ENCODE measurements around the gene TMEM202. TPM values are rescaled to one million over a fixed set of nuclear protein-coding genes. Genes with fewer than 3 reads are reported as not detected.

Gene TMEM202
- total and polyA plus RNA-seq, 2 of the 13 experiments (the other 11 are each of a cell fraction or from before 2014, with no cell fraction given): not detected

DNA sequence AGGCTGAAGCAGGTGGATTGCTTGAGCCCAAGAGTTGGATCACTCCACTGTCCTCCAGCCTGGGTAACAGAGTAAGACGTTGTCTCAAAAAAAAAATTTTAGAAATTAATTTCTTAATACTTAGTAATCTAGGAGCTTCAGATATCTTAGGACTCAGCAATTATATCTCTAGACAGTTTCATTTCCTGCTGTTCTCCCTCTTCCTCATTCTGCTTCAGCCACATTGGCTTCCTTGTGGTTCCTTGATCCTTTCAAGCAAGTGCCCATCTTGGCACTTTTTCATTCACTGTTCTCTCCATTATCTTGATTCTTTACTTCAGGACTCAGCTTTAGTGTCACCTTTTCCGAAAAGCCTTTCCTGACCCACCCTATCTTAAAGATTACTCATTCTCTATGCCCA lies 22.5 kb downstream of the TMEM202 start:
- in situ Hi-C loops (cut with HindIII; ENCODE audit: extremely low pct_ligation_motif_present, low pct_unique_long_range_greater_than_20kb): no loop called here
- DNase-seq (ENCODE audit: low spot score) (no peak), ATAC-seq (no peak), FAIRE-seq (no peak)
- WGBS (ENCODE audit: low lambda C conversion rate): 4% methylated on average over 2 of the region's 2 CpGs
- Histone ChIP-seq H3K9me3 (ENCODE audit: low read length) (no peaks in the 10 kb centered on the region), H3K27me3 (ENCODE audit: control insufficient read depth in 1 of 2, insufficient read depth in 2 of 2, low read length in 2 of 2) (no peaks in the 10 kb centered on the region; a peak in 1 of 5 replicates), H4K20me1 (ENCODE audit: insufficient read depth, low read length) (no peaks in the 10 kb centered on the region), H3K36me3 (replicated peaks in 1 of 2; ENCODE audit: control insufficient read depth in 1 of 2, insufficient read depth in 2 of 2, low read length in 2 of 2) (no peaks in the 10 kb centered on the region), H3K4me2 (ENCODE audit: low read depth, low read length) (no peak overlapping the region), H3K9ac (ENCODE audit: insufficient read depth, low read depth, low read length) (no peak overlapping the region), H3K4me1 (ENCODE audit: insufficient read depth, low read length) (peaks cover 1% of the 10 kb centered on the region; the same call in 1 of the 2 replicates), H2AFZ (ENCODE audit: low read length) (no peak overlapping the region), H3K4me3 (replicated peaks in 1 of 3; ENCODE audit: insufficient read depth in 1 of 3, low read depth in 2 of 3, low read length in 3 of 3) (no peak overlapping the region), H3K27ac (ENCODE audit: extremely low read length, insufficient read depth, low read length) (no peak overlapping the region), H3K79me2 (ENCODE audit: insufficient read depth, low read length) (no peaks in the 10 kb centered on the region)
- ChIA-PET CTCF (ENCODE audit: low intra/inter-chr PET ratio, low total read pairs) (no interaction called here), POLR2A (no interaction called here)
- intact Hi-C loops (cut with micrococcal nuclease; ENCODE audit: unreplicated experiment): no loop called here
- BruUV-seq (replicated peaks): no TSS peak
- TF ChIP-seq SCMH1 (CRISPR knock-in tag; IDR thresholded peaks at IDR 0.05; ENCODE audit: borderline replicate concordance) (no peak), ZNF7 (CRISPR knock-in tag; IDR thresholded peaks at IDR 0.05) (no peak), CENPT (CRISPR knock-in tag; IDR thresholded peaks at IDR 0.05; ENCODE audit: low read depth) (no peak), ZNF782 (CRISPR knock-in tag; IDR thresholded peaks at IDR 0.05; ENCODE audit: borderline replicate concordance) (no peak), ZNF564 (CRISPR knock-in tag; IDR thresholded peaks at IDR 0.05) (no peak), NFE2L2 (IDR thresholded peaks at IDR 0.05; ENCODE audit: low read length) (no peak), ZNF460 (CRISPR knock-in tag; IDR thresholded peaks at IDR 0.05; ENCODE audit: borderline replicate concordance) (no peak), GATA4 (IDR thresholded peaks at IDR 0.05; ENCODE audit: borderline replicate concordance, low read depth) (no peak), ZBTB49 (CRISPR knock-in tag; IDR thresholded peaks at IDR 0.05; ENCODE audit: borderline replicate concordance) (no peak)
- TF ChIP-seq, protein P1, sequence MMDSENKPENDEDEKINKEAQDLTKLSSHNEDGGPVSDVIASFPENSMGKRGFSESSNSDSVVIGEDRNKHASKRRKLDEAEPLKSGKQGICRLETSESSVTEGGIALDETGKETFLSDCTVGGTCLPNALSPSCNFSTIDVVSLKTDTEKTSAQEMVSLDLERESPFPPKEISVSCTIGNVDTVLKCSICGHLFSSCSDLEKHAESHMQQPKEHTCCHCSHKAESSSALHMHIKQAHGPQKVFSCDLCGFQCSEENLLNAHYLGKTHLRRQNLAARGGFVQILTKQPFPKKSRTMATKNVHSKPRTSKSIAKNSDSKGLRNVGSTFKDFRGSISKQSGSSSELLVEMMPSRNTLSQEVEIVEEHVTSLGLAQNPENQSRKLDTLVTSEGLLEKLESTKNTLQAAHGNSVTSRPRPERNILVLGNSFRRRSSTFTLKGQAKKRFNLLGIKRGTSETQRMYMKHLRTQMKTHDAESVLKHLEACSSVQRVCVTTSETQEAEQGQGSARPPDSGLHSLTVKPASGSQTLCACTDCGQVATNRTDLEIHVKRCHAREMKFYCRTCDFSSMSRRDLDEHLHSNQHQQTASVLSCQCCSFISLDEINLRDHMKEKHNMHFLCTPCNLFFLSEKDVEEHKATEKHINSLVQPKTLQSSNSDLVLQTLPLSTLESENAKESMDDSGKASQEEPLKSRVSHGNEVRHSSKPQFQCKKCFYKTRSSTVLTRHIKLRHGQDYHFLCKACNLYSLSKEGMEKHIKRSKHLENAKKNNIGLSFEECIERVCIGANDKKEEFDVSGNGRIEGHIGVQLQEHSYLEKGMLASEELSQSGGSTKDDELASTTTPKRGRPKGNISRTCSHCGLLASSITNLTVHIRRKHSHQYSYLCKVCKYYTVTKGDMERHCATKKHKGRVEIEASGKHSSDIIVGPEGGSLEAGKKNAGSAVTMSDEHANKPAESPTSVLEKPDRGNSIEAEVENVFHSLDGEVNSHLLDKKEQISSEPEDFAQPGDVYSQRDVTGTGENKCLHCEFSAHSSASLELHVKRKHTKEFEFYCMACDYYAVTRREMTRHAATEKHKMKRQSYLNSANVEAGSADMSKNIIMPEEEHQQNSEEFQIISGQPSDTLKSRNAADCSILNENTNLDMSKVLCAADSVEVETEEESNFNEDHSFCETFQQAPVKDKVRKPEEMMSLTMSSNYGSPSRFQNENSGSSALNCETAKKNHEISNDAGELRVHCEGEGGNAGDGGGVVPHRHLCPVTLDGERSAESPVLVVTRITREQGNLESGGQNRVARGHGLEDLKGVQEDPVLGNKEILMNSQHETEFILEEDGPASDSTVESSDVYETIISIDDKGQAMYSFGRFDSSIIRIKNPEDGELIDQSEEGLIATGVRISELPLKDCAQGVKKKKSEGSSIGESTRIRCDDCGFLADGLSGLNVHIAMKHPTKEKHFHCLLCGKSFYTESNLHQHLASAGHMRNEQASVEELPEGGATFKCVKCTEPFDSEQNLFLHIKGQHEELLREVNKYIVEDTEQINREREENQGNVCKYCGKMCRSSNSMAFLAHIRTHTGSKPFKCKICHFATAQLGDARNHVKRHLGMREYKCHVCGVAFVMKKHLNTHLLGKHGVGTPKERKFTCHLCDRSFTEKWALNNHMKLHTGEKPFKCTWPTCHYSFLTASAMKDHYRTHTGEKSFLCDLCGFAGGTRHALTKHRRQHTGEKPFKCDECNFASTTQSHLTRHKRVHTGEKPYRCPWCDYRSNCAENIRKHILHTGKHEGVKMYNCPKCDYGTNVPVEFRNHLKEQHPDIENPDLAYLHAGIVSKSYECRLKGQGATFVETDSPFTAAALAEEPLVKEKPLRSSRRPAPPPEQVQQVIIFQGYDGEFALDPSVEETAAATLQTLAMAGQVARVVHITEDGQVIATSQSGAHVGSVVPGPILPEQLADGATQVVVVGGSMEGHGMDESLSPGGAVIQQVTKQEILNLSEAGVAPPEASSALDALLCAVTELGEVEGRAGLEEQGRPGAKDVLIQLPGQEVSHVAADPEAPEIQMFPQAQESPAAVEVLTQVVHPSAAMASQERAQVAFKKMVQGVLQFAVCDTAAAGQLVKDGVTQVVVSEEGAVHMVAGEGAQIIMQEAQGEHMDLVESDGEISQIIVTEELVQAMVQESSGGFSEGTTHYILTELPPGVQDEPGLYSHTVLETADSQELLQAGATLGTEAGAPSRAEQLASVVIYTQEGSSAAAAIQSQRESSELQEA (CRISPR knock-in tag; IDR thresholded peaks at IDR 0.05; ENCODE audit: not compliant biosample characterization): no peak

All from HepG2 (cell line).